Measurements from ENCODE around the gene OTUD7B. TPM values are rescaled to one million over a fixed set of nuclear protein-coding genes. Genes with fewer than 3 reads are reported as not detected.
A peak's percentile ranks its signal among the peaks of the same experiment; 100 is the strongest.

The OTUD7B gene
- total RNA-seq, 1 experiment from 2014 or later, result 23.5 TPM

DNA sequence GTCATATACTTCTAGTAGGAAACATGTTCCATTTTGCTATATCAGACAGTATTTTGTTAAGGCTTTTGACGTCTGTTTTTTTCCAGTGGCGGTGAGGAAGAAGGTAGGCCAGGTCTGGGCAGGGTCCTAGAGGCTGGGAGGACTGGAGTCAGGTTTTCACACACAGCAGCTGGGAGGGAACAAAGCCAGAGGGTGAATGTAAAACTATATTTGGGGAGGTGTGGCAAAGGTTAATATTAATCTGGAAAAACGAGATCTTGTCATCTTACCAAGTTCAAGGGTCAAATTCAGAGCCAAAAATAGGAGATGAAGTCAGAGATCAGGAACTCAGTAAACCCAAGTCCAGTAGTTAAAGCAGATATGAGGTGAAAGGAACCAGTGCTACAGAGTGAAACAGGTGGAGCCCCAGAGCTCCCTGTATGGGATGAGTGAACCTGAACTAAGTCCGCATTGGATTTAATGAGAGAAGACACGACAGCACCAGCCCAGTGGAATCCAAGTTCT, 10.7 kb upstream of the OTUD7B start:
- H3K4me1 Mint-ChIP-seq, result peaks cover 11 to 17% of the 10 kb centered on the region in 2 experiments
- no peaks in the 10 kb centered on the region for H3K9me3 Mint-ChIP-seq
- H3K36me3 Mint-ChIP-seq (ENCODE audit: insufficient read depth in 1 of 3, low read depth in 3 of 3), result no peaks in the 10 kb centered on the region
- Histone ChIP-seq H2AFZ (ENCODE audit: low read length) (no peak overlapping the region), H3K14ac (ENCODE audit: insufficient read depth, low read length) (no peak overlapping the region), H3K4me1 (ENCODE audit: insufficient read depth, low read length) (no peaks in the 10 kb centered on the region; the same call in 1 of the 2 replicates), H4K20me1 (ENCODE audit: control insufficient read depth, insufficient read depth, insufficient read length) (no peaks in the 10 kb centered on the region), H3K23ac (ENCODE audit: insufficient read length, low read depth, low read length) (no peak overlapping the region), H3K4me2 (ENCODE audit: insufficient read depth, insufficient read length, low read length) (no peak overlapping the region), H3K27ac (ENCODE audit: insufficient read length, low read depth, low read length) (no peak overlapping the region), H3T11ph (ENCODE audit: low read length) (no peak overlapping the region), H3K56ac (ENCODE audit: insufficient read length, low read depth, low read length) (no peak overlapping the region), H4K91ac (ENCODE audit: insufficient read length, low read depth, low read length) (no peak overlapping the region), H3K27me3 (ENCODE audit: insufficient read depth, low read length) (no peaks in the 10 kb centered on the region), H2AK5ac (ENCODE audit: insufficient read length, low read length) (no peak overlapping the region), H2BK20ac (ENCODE audit: low read depth, low read length, poor library complexity, severe bottlenecking) (no peak overlapping the region), H3K18ac (ENCODE audit: insufficient read length, low read depth, low read length) (no peak overlapping the region), H3K79me1 (ENCODE audit: insufficient read depth, low read depth, low read length, poor library complexity, severe bottlenecking) (no peaks in the 10 kb centered on the region), H3K23me2 (ENCODE audit: insufficient read length, low read depth, low read length, poor library complexity, severe bottlenecking) (no peaks in the 10 kb centered on the region), H2BK15ac (ENCODE audit: low read depth, low read length) (no peak overlapping the region), H4K5ac (ENCODE audit: insufficient read length, low read depth, low read length) (no peak overlapping the region), H3K9ac (ENCODE audit: extremely low read depth, insufficient read length, low read length) (no peak overlapping the region), H3K79me2 (ENCODE audit: insufficient read depth, low read length) (no peaks in the 10 kb centered on the region), H3K9me3 (ENCODE audit: control insufficient read depth, low read depth, low read length) (no peaks in the 10 kb centered on the region), H2BK5ac (ENCODE audit: insufficient read length, low read length) (no peak overlapping the region), H2BK12ac (ENCODE audit: insufficient read length, low read depth, low read length) (no peak overlapping the region), H4K8ac (replicated peaks; ENCODE audit: insufficient read length, low read depth, low read length) (no peak overlapping the region), H2BK120ac (ENCODE audit: low read depth, low read length, poor library complexity, severe bottlenecking) (no peak overlapping the region), H3K4ac (ENCODE audit: low read depth, low read length) (no peak overlapping the region)
- WGBS (ENCODE audit: extremely low coverage, insufficient read length, low lambda C conversion rate), result no CpG with 5 or more reads among the region's 5 CpGs
- H3K4me3 Mint-ChIP-seq, result no peak overlapping the region; a peak in 1 of 5 replicates
- H3K27me3 Mint-ChIP-seq (ENCODE audit: low read depth), result no peaks in the 10 kb centered on the region; the same call in 1 of the 2 replicates
- peak overlapping the region in 2 of 3 experiments; percentile 72 to 78; a peak in 2 of 7 replicates for H3K27ac Mint-ChIP-seq
- TF ChIP-seq CTCF (conservative IDR thresholded peaks at IDR 0.05), result no peak
- DNase-seq, result no peak
